Measurements from ENCODE around the gene RASGRP2. TPM values are rescaled to one million over a fixed set of nuclear protein-coding genes. Genes with fewer than 3 reads are reported as not detected.
A peak's percentile ranks its signal among the peaks of the same experiment; 100 is the strongest.

RASGRP2 gene
- total RNA-seq, 1 experiment from 2014 or later: not detected

- DNase-seq (ENCODE audit: low read depth): no peak
Measured at GRCh38 chr11:64771861-64772260, 27.9 kb upstream of the RASGRP2 start.

- no peak for DNase-seq (ENCODE audit: low read depth)
Measured at GRCh38 chr11:64770120-64770519, 26.2 kb upstream of the RASGRP2 start.

- DNase-seq (ENCODE audit: low read depth): no peak
Measured at GRCh38 chr11:64769283-64769682, 25.3 kb upstream of the RASGRP2 start.

- DNase-seq (ENCODE audit: low read depth): no peak
Measured at GRCh38 chr11:64768300-64768694, 24.4 kb upstream of the RASGRP2 start.

GRCh38 chr11:64767344-64768299 is 23.7 kb upstream of the RASGRP2 start:
- peak; percentile 66 for DNase-seq (ENCODE audit: low read depth)

- DNase-seq (ENCODE audit: low read depth): no peak
Measured at GRCh38 chr11:64766881-64767280, 22.9 kb upstream of the RASGRP2 start.

- no peak for DNase-seq (ENCODE audit: low read depth)
Measured at GRCh38 chr11:64765851-64766665, 22.1 kb upstream of the RASGRP2 start.

- no peak for DNase-seq (ENCODE audit: low read depth)
Measured at GRCh38 chr11:64765291-64765850, 21.4 kb upstream of the RASGRP2 start.

GRCh38 chr11:64764753-64765152 is 20.8 kb upstream of the RASGRP2 start:
- DNase-seq (ENCODE audit: low read depth): no peak

GRCh38 chr11:64764040-64764611 is 20.2 kb upstream of the RASGRP2 start:
- DNase-seq (ENCODE audit: low read depth): no peak

- DNase-seq (ENCODE audit: low read depth): no peak
Measured at GRCh38 chr11:64763526-64764039, 19.6 kb upstream of the RASGRP2 start.

- peak; percentile 76 for DNase-seq (ENCODE audit: low read depth)
Measured at GRCh38 chr11:64762674-64763525, 19.0 kb upstream of the RASGRP2 start.

- no peak for DNase-seq (ENCODE audit: low read depth)
Measured at GRCh38 chr11:64762277-64762673, 18.3 kb upstream of the RASGRP2 start.

- no peak for DNase-seq (ENCODE audit: low read depth)
Measured at GRCh38 chr11:64760759-64761420, 16.9 kb upstream of the RASGRP2 start.

- DNase-seq (ENCODE audit: low read depth): no peak
Measured at GRCh38 chr11:64759722-64760719, 16.1 kb upstream of the RASGRP2 start, which contains the start of gene PYGM. Gene PYGM, minus strand, starts transcription at chr11:64759974. Its CDS starts 76 bp downstream, at chr11:64759898.

GRCh38 chr11:64759131-64759721 is 15.3 kb upstream of the RASGRP2 start:
- DNase-seq (ENCODE audit: low read depth): no peak

- DNase-seq (ENCODE audit: low read depth): no peak
Measured at GRCh38 chr11:64758330-64759079, 14.6 kb upstream of the RASGRP2 start.

Data from Daoy (cell line).